ENCODE measurements around the gene PPARD. TPM values are rescaled to one million over a fixed set of nuclear protein-coding genes. Genes with fewer than 3 reads are reported as not detected.

Gene PPARD
- total and polyA plus RNA-seq, 2 of the 13 experiments (the other 11 are each of a cell fraction or from before 2014, with no cell fraction given) = 6.1 to 13.3 TPM

- TF ChIP-seq HNF4A (CRISPR knock-in tag; IDR thresholded peaks at IDR 0.05) (no peak), ZNF180 (CRISPR knock-in tag; IDR thresholded peaks at IDR 0.05; ENCODE audit: borderline replicate concordance, low read depth) (no peak), THAP9 (CRISPR knock-in tag; IDR thresholded peaks at IDR 0.05; ENCODE audit: borderline replicate concordance) (no peak), HDAC2 (CRISPR knock-in tag; IDR thresholded peaks at IDR 0.05) (0 out of 2 replicates have a peak, but pooled peaks have one; percentile 16), BRF2 (CRISPR knock-in tag; IDR thresholded peaks at IDR 0.05) (no peak), GZF1 (CRISPR knock-in tag; IDR thresholded peaks at IDR 0.05) (no peak), CHCHD3 (CRISPR knock-in tag; IDR thresholded peaks at IDR 0.05) (no peak), MBNL3 (CRISPR knock-in tag; conservative IDR thresholded peaks at IDR 0.05) (no peak), ZNF468 (CRISPR knock-in tag; IDR thresholded peaks at IDR 0.05) (no peak), KMT2B (CRISPR knock-in tag; IDR thresholded peaks at IDR 0.05) (0 out of 2 replicates have a peak, but pooled peaks have one; percentile 14), POLR2A (IDR thresholded peaks at IDR 0.05; ENCODE audit: insufficient read depth in 1 of 2, low read depth in 2 of 2, low read length in 2 of 2) (no peak), CEBPB (IDR thresholded peaks at IDR 0.05; ENCODE audit: borderline replicate concordance, low read depth, low read length) (peak; percentile 50; the same call in 1 of the 2 replicates), ZNF281 (CRISPR knock-in tag; IDR thresholded peaks at IDR 0.05; ENCODE audit: borderline replicate concordance) (no peak), DMAP1 (CRISPR knock-in tag; IDR thresholded peaks at IDR 0.05) (no peak), YY1 (IDR thresholded peaks at IDR 0.05; ENCODE audit: insufficient read depth, insufficient replicate concordance, low read depth, low read length) (no peak), ZNF431 (CRISPR knock-in tag; IDR thresholded peaks at IDR 0.05; ENCODE audit: borderline replicate concordance, low read depth) (no peak), MTF1 (CRISPR knock-in tag; IDR thresholded peaks at IDR 0.05) (no peak), MED1 (CRISPR knock-in tag; IDR thresholded peaks at IDR 0.05) (0 out of 2 replicates have a peak, but pooled peaks have one; percentile 31), DNMT1 (CRISPR knock-in tag; IDR thresholded peaks at IDR 0.05) (no peak), CHD4 (IDR thresholded peaks at IDR 0.05; ENCODE audit: borderline replicate concordance, low read length) (no peak), ZNF543 (CRISPR knock-in tag; IDR thresholded peaks at IDR 0.05) (no peak), ZSCAN5A (CRISPR knock-in tag; IDR thresholded peaks at IDR 0.05; ENCODE audit: borderline replicate concordance) (no peak), ZNF331 (CRISPR knock-in tag; IDR thresholded peaks at IDR 0.05) (no peak), SNAPC2 (CRISPR knock-in tag; IDR thresholded peaks at IDR 0.05) (no peak)
Measured at GRCh38 chr6:35449287-35449881, 107.0 kb downstream of the PPARD start (continued).

All from HepG2 (cell line).